ENCODE results near the gene CROCC.
A peak's percentile ranks its signal among the peaks of the same experiment; 100 is the strongest.
"Not testable (repeated sequence)": the region's sequence is repeated elsewhere in the genome, so short reads cannot be mapped to it uniquely, and the experiment has no call there.

Gene CROCC, protein sequence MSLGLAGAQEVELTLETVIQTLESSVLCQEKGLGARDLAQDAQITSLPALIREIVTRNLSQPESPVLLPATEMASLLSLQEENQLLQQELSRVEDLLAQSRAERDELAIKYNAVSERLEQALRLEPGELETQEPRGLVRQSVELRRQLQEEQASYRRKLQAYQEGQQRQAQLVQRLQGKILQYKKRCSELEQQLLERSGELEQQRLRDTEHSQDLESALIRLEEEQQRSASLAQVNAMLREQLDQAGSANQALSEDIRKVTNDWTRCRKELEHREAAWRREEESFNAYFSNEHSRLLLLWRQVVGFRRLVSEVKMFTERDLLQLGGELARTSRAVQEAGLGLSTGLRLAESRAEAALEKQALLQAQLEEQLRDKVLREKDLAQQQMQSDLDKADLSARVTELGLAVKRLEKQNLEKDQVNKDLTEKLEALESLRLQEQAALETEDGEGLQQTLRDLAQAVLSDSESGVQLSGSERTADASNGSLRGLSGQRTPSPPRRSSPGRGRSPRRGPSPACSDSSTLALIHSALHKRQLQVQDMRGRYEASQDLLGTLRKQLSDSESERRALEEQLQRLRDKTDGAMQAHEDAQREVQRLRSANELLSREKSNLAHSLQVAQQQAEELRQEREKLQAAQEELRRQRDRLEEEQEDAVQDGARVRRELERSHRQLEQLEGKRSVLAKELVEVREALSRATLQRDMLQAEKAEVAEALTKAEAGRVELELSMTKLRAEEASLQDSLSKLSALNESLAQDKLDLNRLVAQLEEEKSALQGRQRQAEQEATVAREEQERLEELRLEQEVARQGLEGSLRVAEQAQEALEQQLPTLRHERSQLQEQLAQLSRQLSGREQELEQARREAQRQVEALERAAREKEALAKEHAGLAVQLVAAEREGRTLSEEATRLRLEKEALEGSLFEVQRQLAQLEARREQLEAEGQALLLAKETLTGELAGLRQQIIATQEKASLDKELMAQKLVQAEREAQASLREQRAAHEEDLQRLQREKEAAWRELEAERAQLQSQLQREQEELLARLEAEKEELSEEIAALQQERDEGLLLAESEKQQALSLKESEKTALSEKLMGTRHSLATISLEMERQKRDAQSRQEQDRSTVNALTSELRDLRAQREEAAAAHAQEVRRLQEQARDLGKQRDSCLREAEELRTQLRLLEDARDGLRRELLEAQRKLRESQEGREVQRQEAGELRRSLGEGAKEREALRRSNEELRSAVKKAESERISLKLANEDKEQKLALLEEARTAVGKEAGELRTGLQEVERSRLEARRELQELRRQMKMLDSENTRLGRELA (N-terminal part only)

DNA sequence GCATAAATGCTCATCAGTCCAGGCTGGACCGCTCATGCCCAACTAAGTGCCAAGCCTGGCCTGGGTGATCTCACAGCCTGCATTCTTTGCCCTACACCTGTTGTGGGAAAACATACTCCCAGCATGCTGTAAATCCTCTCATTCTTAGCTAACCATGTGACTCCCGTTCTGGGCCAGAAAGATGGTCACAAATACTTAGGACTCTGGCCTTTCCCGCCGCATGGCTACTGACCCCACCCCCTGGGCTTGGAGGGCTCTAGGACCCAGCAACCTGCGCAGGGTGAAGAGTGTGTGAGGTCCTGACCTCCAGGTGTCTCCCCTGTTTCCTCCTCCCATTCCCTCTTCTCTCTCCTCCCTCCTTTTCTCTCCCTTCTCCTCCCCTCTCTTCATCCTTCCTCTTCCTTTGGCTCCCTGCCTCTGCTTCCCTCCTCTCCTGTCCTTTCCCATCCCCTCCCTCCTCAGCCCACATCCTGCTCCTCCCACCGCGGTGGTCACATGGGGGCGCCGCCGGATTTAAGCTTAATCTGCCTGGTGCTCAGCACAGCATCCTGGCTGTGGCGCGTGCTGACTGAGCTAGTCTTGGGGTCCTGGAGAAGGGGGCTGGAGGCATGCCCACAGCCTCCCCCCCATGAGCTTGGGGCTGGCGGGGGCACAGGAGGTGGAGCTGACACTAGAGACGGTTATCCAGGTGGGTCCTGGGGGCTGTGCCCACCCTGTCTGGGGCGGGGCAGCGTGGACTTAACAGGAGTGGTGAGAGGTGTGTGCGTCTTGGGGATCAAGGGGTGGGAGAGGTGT lies at the start of gene CROCC:
Gene CROCC (plus strand): TSS at position 541 of the 795 bp plus-strand sequence. CDS start 88 bp downstream, at position 629.
- H3K9me3 ChIP-seq: no peaks in the 10 kb centered on the region
- peaks cover 0 to 7% (median 0%) of the 10 kb centered on the region in 3 donors for H3K36me3 ChIP-seq
- no peak within 1 kb of the TSS for H3K27ac ChIP-seq
- intact Hi-C loops (cut with DNase I; ENCODE audit: low total_unique reads): no loop called here
- TF ChIP-seq, protein P1, sequence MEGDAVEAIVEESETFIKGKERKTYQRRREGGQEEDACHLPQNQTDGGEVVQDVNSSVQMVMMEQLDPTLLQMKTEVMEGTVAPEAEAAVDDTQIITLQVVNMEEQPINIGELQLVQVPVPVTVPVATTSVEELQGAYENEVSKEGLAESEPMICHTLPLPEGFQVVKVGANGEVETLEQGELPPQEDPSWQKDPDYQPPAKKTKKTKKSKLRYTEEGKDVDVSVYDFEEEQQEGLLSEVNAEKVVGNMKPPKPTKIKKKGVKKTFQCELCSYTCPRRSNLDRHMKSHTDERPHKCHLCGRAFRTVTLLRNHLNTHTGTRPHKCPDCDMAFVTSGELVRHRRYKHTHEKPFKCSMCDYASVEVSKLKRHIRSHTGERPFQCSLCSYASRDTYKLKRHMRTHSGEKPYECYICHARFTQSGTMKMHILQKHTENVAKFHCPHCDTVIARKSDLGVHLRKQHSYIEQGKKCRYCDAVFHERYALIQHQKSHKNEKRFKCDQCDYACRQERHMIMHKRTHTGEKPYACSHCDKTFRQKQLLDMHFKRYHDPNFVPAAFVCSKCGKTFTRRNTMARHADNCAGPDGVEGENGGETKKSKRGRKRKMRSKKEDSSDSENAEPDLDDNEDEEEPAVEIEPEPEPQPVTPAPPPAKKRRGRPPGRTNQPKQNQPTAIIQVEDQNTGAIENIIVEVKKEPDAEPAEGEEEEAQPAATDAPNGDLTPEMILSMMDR (IDR thresholded peaks at IDR 0.05): no peak
- H3K27me3 ChIP-seq: peaks cover 0 to 5% of the 10 kb centered on the region in 2 donors
- no peak for DNase-seq
- peaks cover 0 to 25% (median 0%) of the 10 kb centered on the region in 4 donors for H3K4me1 ChIP-seq
- H3K4me3 ChIP-seq: no peak within 1 kb of the TSS

DNA sequence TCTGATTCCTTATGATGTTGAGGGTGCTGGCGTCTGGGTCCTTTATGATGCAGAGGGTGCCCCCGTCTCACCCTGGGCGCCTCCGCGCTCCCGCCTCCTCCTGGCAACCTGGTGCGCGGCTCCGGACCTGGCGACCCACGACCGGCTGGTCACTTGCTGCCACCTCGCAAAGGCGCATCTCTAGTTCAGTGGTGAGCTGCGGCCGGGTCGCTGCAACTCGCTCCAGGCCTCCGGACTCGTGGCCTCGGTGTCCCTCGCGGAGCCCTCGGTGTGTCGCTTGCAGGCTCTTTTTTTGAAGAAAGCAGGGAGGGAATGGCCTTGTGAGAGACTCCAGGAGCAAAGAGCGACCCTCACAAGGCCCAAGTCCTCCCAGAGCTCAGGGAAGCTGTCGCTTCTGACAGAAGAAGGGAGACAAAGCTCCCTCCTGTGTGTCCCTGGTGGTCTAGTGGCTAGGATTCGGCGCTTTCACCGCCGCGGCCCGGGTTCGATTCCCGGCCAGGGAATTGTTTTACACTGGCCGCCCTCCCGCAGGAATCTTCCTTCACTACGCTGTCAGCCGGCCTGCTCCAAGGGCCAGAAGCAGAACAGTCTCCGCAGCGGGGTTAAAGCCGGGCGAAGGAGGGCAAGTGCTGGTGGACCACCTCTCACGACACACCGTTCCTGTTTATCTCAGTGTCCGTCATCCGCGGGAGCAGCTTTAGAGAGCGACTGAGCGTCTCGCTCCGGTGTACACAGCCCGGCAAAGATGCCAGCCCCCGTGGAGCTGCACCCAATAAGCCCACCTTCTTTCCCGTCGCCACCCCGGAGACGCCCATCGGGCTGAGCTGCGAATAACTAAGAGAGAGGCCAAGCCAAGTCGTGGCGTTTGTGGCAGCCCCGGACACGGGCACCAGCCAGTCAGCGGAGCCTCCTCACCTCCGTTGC lies 49.3 kb upstream of the CROCC start:
- H3K27ac ChIP-seq; H3K4me1 ChIP-seq; H3K9me3 ChIP-seq; H3K36me3 ChIP-seq; intact Hi-C loops (cut with DNase I; ENCODE audit: low total_unique reads): not testable (repeated sequence)
- H3K27me3 ChIP-seq: peaks cover 0 to 50% of the 10 kb centered on the region in 2 donors
- DNase-seq: peak; percentile 51 to 79
- H3K4me3 ChIP-seq: peak overlapping the region; percentile 30 to 39

DNA sequence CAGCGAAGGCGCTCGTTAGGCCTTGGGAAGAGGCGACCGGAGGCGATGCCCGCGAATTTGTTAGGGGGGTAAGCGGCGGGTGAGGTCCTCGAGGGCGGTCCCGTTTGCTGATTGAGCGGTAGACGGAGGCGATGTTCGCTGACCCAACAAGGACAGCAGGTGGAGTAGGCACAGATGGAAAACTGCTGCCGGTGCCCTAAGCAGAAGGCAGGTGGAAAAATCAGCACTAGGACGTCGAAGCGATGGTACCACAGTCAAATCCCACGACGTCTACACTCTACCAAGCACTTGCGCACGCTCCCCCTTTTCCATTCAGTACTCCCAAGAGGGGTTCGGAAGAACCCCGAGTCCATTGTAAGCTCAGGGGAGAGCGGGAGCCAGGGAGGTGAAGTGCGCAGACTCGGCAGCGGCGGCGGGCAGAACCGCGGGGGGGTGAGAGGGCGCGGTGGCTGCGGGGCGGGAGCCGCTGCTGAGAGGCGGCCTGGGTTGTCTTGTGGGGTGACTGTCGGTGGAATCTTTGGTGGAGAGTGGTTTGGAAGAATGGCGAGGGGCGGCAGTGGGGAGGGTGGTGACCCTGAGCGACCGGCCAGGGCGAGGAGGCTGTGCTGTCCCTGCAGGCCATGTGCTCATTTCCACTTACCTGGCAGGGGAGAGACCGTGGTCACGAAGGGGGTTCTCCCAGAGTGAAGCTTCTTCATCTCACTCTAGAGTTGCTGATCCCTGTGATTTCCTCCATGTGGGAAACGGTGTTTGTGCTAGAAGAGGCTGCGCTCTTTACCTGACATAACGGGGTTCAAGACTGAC lies 48.5 kb upstream of the CROCC start:
- Histone ChIP-seq H3K4me3 (peak overlapping the region; percentile 30 to 39), H3K27me3 (peaks cover 0 to 50% of the 10 kb centered on the region in 2 donors)
- H3K36me3 ChIP-seq; H3K27ac ChIP-seq; intact Hi-C loops (cut with DNase I; ENCODE audit: low total_unique reads); H3K4me1 ChIP-seq; H3K9me3 ChIP-seq: not testable (repeated sequence)
- DNase-seq: peak in 1 of 2 donors; percentile 69

DNA sequence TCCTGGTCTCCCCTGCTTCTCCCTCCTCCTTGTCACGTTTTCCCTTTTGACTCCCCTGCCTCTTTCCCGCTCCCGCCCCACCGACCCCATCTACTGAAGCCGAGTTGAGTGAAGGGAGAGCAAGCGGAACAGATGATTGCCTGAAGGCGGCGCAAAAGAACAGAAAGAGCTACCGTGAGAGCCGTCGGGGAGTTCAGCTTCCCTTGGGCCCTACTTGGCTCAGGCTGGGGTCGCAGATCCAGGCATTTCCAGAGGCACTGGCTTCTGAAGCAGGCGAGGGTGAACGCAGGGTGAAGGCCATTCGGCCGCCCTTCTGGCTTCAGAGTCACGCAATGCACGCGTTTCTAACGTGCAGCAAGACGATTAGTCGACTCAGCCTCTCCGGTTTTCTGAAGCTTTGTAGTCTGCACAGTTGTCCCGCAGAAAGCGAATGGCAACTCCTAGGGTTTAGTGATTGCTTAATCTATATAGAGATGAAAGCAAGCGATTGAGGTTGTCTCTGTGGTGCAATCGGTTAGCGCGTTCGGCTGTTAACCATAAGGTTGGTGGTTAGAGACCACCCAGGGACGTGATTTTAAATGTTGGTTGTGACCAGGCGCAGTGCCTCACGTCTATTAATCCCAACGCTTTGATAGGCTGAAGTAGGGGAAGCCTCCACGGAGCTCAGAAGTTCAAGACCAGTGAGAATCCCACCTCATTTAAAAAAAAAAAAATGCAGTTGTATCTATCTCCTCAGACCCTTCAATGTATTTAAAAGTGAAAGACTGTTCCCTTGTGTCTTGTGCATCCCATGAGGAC lies 46.6 kb upstream of the CROCC start:
- H3K27ac ChIP-seq; H3K4me1 ChIP-seq; H3K9me3 ChIP-seq; H3K36me3 ChIP-seq; H3K4me3 ChIP-seq; intact Hi-C loops (cut with DNase I; ENCODE audit: low total_unique reads); DNase-seq: not testable (repeated sequence)
- H3K27me3 ChIP-seq: peaks cover 0 to 58% of the 10 kb centered on the region in 2 donors

DNA sequence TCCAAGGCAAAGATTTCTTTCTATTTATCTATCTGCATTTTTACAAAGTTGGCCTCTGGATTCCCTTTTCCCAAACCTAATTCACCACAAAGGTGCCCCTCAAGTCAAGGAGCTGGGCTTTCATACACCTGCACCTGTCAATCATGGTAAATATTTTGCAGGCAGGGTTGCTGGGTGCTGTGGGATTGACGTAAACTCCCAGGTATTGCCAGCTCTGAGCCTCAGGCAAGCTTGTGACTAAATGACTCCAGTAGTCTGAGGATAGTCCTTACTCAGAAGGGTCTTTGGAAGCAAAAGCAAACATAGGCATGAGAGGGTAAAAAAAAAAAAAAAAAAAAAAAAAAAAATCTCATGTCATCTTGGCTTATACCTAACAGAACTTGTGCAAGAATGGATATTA lies 40.0 kb upstream of the CROCC start:
- H3K9me3 ChIP-seq; H3K4me1 ChIP-seq; H3K27ac ChIP-seq; H3K36me3 ChIP-seq; DNase-seq; intact Hi-C loops (cut with DNase I; ENCODE audit: low total_unique reads); H3K4me3 ChIP-seq: not testable (repeated sequence)
- H3K27me3 ChIP-seq: peaks cover 0 to 37% of the 10 kb centered on the region in 2 donors

DNA sequence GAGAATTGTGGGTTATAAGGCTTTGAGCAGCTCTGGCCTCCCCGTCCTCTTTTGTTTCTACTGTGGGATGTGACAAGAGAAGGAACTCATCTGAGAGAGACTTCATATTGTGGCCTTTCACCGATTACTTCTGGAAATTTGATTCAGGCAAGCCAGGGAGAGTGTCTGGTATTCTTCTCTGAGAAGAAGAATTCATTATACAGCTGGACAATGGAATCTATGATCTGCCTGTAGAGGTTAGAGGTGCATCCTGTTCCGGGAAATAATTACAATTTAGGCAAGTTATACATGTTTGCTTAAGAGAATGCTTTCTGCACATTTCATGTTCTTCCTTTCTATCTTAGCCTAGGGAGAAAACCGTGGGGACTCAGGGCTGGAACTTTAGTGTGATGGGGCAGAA lies 38.7 kb upstream of the CROCC start:
- peaks cover 0 to 32% of the 10 kb centered on the region in 2 donors for H3K27me3 ChIP-seq
- no peak for DNase-seq
- no peak overlapping the region for H3K4me3 ChIP-seq
- intact Hi-C loops (cut with DNase I; ENCODE audit: low total_unique reads): no loop called here
- no peaks in the 10 kb centered on the region for H3K4me1 ChIP-seq
- TF ChIP-seq, protein P1 (IDR thresholded peaks at IDR 0.05): no peak
- no peaks in the 10 kb centered on the region for H3K9me3 ChIP-seq
- H3K27ac ChIP-seq: no peak overlapping the region
- H3K36me3 ChIP-seq: no peaks in the 10 kb centered on the region

DNA sequence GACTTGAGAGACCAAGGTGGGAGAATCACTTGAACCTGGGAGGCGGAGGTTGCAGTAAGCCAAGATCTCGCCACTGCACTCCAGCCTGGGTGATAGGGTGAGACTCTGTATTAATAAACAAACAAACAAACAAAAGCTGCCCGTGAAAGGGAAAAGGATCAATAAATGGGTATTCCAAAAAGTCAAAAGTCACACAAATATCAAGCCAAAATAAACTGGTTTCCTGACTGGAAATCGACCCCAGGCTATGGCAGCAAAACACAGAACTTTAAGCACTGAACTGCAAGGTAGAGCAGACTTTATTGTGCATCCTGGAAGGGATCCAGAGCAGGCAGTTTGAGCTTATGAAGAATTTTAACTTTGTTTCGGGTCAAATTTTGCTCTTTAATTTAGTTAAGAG lies 37.2 kb upstream of the CROCC start:
- H3K27ac ChIP-seq; DNase-seq; intact Hi-C loops (cut with DNase I; ENCODE audit: low total_unique reads): not testable (repeated sequence)

More for the DNA sequence above, 37.2 kb upstream of the CROCC start:
- H3K4me1 ChIP-seq, H3K4me3 ChIP-seq, H3K9me3 ChIP-seq, H3K36me3 ChIP-seq: not testable (repeated sequence)
- H3K27me3 ChIP-seq: peaks cover 0 to 28% of the 10 kb centered on the region in 2 donors

Data from tibial artery (tissue), 4 donors.